ENCODE data around the gene ARL13A.

The ARL13A gene

GRCh38 chrX:100990139-100990538, 20.6 kb downstream of the ARL13A start:
- no peak for TF ChIP-seq CTCF (conservative IDR thresholded peaks at IDR 0.05; ENCODE audit: low read depth, low read length)
- Histone ChIP-seq H3K4me3 (IDR thresholded peaks at IDR 0.05; ENCODE audit: insufficient read depth, low read depth, low read length) (no peak overlapping the region), H3K9ac (no peak overlapping the region), H3K4me2 (no peak overlapping the region), H2AFZ (ENCODE audit: low read depth) (no peak overlapping the region), H3K27ac (no peak overlapping the region), H3K4me1 (ENCODE audit: low read depth, poor library complexity, severe bottlenecking) (no peaks in the 10 kb centered on the region), H3K79me2 (ENCODE audit: insufficient read depth, low read depth) (no peaks in the 10 kb centered on the region), H4K20me1 (ENCODE audit: insufficient read depth) (no peaks in the 10 kb centered on the region), H3K27me3 (ENCODE audit: insufficient read depth, low read depth) (no peaks in the 10 kb centered on the region), H3K36me3 (ENCODE audit: insufficient read depth) (no peaks in the 10 kb centered on the region)

GRCh38 chrX:100994352-100995281, 25.1 kb downstream of the ARL13A start:
- Histone ChIP-seq H2AFZ (ENCODE audit: low read depth) (no peak overlapping the region), H3K4me3 (IDR thresholded peaks at IDR 0.05; ENCODE audit: insufficient read depth, low read depth, low read length) (no peak overlapping the region), H3K36me3 (ENCODE audit: insufficient read depth) (no peaks in the 10 kb centered on the region), H4K20me1 (ENCODE audit: insufficient read depth) (no peaks in the 10 kb centered on the region), H3K27ac (no peak overlapping the region), H3K27me3 (ENCODE audit: insufficient read depth, low read depth) (no peaks in the 10 kb centered on the region), H3K4me1 (ENCODE audit: low read depth, poor library complexity, severe bottlenecking) (no peaks in the 10 kb centered on the region), H3K79me2 (ENCODE audit: insufficient read depth, low read depth) (no peaks in the 10 kb centered on the region), H3K4me2 (no peak overlapping the region), H3K9ac (no peak overlapping the region)
- TF ChIP-seq CTCF (conservative IDR thresholded peaks at IDR 0.05; ENCODE audit: low read depth, low read length) = no peak

GRCh38 chrX:100995469-100995868, 26.0 kb downstream of the ARL13A start:
- no peak overlapping the region for H2AFZ ChIP-seq (ENCODE audit: low read depth)
- H3K9ac ChIP-seq = no peak overlapping the region
- no peaks in the 10 kb centered on the region for H3K27me3 ChIP-seq (ENCODE audit: insufficient read depth, low read depth)
- H3K4me3 ChIP-seq (IDR thresholded peaks at IDR 0.05; ENCODE audit: insufficient read depth, low read depth, low read length) = no peak overlapping the region
- H3K4me2 ChIP-seq = no peak overlapping the region
- H4K20me1 ChIP-seq (ENCODE audit: insufficient read depth) = no peaks in the 10 kb centered on the region
- no peaks in the 10 kb centered on the region for H3K36me3 ChIP-seq (ENCODE audit: insufficient read depth)
- no peaks in the 10 kb centered on the region for H3K4me1 ChIP-seq (ENCODE audit: low read depth, poor library complexity, severe bottlenecking)
- H3K27ac ChIP-seq = no peak overlapping the region
- H3K79me2 ChIP-seq (ENCODE audit: insufficient read depth, low read depth) = no peaks in the 10 kb centered on the region
- TF ChIP-seq CTCF (conservative IDR thresholded peaks at IDR 0.05; ENCODE audit: low read depth, low read length) = no peak

GRCh38 chrX:100999451-100999850, 29.9 kb downstream of the ARL13A start:
- H3K4me1 ChIP-seq (ENCODE audit: low read depth, poor library complexity, severe bottlenecking) = no peaks in the 10 kb centered on the region
- H2AFZ ChIP-seq (ENCODE audit: low read depth) = no peak overlapping the region
- no peaks in the 10 kb centered on the region for H3K36me3 ChIP-seq (ENCODE audit: insufficient read depth)
- no peaks in the 10 kb centered on the region for H3K79me2 ChIP-seq (ENCODE audit: insufficient read depth, low read depth)
- H3K27ac ChIP-seq = no peak overlapping the region
- TF ChIP-seq CTCF (conservative IDR thresholded peaks at IDR 0.05; ENCODE audit: low read depth, low read length) = no peak
- no peaks in the 10 kb centered on the region for H3K27me3 ChIP-seq (ENCODE audit: insufficient read depth, low read depth)
- H3K9ac ChIP-seq = no peak overlapping the region
- H3K4me3 ChIP-seq (IDR thresholded peaks at IDR 0.05; ENCODE audit: insufficient read depth, low read depth, low read length) = no peak overlapping the region
- no peak overlapping the region for H3K4me2 ChIP-seq
- H4K20me1 ChIP-seq (ENCODE audit: insufficient read depth) = no peaks in the 10 kb centered on the region

Data from KMS-11 (cell line).